Fibroblast of villous mesenchyme (primary cell): Measurements from ENCODE around the gene SNORC. TPM values are rescaled to one million over a fixed set of nuclear protein-coding genes. Genes with fewer than 3 reads are reported as not detected.

Experiments used
- DNase-seq: peaks from one replicate; pipeline ENCODE4 v3.0.0-alpha.2; 2010; ENCODE audit warnings: low read depth
- H3K4me3 ChIP-seq: 2 replicates; pipeline ENCODE4 v1.5.1; 2011; ENCODE audit warnings: low read depth, mild to moderate bottlenecking, low read length
- CTCF ChIP-seq: IDR thresholded peaks from 2 replicates; pipeline ENCODE4 v1.5.1; 2012; ENCODE audit warnings: low read depth, mild to moderate bottlenecking, low read length; ENCODE audit not compliant: insufficient read depth
- total RNA-seq: library from RNA; depleted of rRNA; stranded (reverse); fragments of >200 nt; gene quantifications from 2 replicates; pipeline ENCODE4 v1.2.3, GENCODE V29; 2012

Gene SNORC
- total RNA-seq, 1 donor: 0.86 TPM

- peak; percentile 18 for DNase-seq
- no peak for TF ChIP-seq CTCF
Measured at GRCh38 chr2:232891621-232892071, 21.6 kb downstream of the SNORC start.

GRCh38 chr2:232892221-232892620 lies 22.2 kb downstream of the SNORC start:
- no peak for DNase-seq
- TF ChIP-seq CTCF: no peak
- H3K4me3 ChIP-seq: no peak overlapping the region

More at GRCh38 chr2:232891621-232892071, 21.6 kb downstream of the SNORC start:
- no peak overlapping the region for H3K4me3 ChIP-seq

DNA sequence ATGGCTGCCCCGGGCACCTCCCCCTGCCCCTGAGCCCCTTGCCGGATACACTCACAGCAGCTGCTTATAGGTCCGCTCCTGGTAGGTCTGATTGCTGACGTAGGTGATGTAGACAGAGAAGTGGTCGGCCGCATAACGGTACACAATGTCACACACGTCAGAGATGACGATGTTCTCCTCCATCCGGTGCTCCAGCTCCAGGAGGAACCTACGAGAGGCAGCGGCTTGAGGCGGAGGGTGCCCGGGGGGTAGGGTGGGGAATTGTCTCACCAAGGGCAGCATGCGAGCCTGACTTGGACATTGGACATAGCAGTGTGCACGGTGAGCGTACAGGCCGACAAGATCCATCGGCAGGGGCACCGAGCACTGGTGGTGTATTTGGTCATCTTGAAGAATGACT lies 22.8 kb downstream of the SNORC start:
- TF ChIP-seq CTCF: no peak
- H3K4me3 ChIP-seq: no peak overlapping the region
- DNase-seq: no peak

DNA sequence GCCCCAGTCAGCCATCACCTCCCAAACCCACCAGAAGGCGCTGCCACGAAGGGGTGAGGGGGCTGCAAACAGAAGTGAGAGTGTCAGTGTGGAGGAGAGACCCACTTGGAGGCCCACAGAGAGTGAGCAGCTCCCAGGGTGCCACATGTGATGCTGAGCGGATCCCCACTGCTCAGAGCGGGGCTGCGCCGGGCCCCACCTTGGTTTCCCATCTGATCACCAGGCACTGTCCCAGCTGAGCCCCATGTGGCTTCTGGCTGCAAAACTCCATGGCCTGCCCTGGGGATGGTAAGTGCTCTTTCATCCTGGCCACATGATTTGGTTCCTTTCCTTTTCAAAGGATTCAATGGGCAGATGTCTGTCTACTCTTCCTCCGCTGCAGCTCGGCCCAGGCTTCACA lies 23.8 kb downstream of the SNORC start:
- TF ChIP-seq CTCF: no peak

DNA sequence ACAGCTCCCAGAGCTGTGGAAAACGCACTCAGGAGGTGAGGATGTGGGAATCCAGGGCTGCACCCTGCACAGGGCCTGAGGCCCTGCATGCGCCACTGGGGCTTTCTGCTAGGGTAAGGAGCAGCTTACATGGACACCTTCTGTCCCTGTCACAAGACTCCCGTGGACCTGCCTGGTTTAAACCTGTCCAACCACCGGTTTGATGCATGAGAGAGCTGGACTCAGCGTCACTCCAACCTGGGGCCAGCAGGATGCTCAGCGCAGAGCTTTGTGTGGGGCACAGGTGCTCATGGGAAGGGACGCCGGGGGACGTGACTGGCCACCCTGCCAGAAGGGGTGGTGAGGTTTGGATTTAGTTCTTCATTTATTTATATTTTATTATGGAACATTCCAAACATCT lies 24.2 kb downstream of the SNORC start:
- DNase-seq: no peak
- TF ChIP-seq CTCF: no peak

More for the DNA sequence above, 23.8 kb downstream of the SNORC start:
- DNase-seq: no peak
- no peak overlapping the region for H3K4me3 ChIP-seq

GRCh38 chr2:232894746-232895145 lies 24.7 kb downstream of the SNORC start:
- no peak overlapping the region for H3K4me3 ChIP-seq
- TF ChIP-seq CTCF: no peak
- DNase-seq: no peak

More for the DNA sequence above, 24.2 kb downstream of the SNORC start:
- H3K4me3 ChIP-seq: no peak overlapping the region

DNA sequence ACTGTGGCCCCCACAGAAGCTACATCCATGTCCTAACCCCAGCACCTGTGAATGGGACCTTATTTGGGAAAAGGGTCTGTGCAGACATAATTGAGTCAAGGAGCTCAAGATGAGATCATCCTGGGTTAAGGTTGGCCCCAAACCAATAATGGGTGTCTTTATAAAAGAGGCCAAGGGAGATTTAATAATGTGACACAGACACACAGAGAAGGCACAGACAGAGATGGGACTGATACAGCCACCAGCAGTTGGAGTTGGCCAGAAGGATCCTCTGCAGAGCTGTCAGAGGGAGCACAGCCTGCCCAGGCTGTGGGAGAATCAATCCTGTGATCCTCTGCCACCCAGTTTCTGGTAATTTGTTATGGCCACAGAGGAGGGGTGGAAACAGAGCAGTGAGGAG lies 26.0 kb downstream of the SNORC start:
- no peak for TF ChIP-seq CTCF
- DNase-seq: no peak
- H3K4me3 ChIP-seq: no peak overlapping the region
